ENCODE measurements around the gene SELE. TPM values are rescaled to one million over a fixed set of nuclear protein-coding genes. Genes with fewer than 3 reads are reported as not detected.

SELE gene
- total RNA-seq, 1 donor from 2014 or later, result 1.6 TPM

Other genes with a start within 250 kb of the SELE start
- 14.1 TPM for gene SLC19A2, start 248.1 kb downstream of the SELE start, total RNA-seq
- 1.0 TPM for gene F5, start 147.6 kb downstream of the SELE start, total RNA-seq
- 0.52 TPM for gene SELP, start 104.0 kb downstream of the SELE start, total RNA-seq
- 8.4 TPM for gene SELL, start 22.5 kb downstream of the SELE start, total RNA-seq
- 4.2 TPM for gene METTL18, start 60.8 kb upstream of the SELE start, total RNA-seq
- 8.4 TPM for gene SCYL3, start 159.8 kb upstream of the SELE start, total RNA-seq

All from skeletal muscle tissue (tissue), 1 donor.